NCI-H2029 treated with DMSO at 0.1 percent for 48 hours (cell line): ENCODE results near the gene NEBL.

ENCODE experiments used
- DNase-seq: peaks from one replicate; lab custom pipeline; 2025; lab: John Stamatoyannopoulos, UW

Gene NEBL

DNA sequence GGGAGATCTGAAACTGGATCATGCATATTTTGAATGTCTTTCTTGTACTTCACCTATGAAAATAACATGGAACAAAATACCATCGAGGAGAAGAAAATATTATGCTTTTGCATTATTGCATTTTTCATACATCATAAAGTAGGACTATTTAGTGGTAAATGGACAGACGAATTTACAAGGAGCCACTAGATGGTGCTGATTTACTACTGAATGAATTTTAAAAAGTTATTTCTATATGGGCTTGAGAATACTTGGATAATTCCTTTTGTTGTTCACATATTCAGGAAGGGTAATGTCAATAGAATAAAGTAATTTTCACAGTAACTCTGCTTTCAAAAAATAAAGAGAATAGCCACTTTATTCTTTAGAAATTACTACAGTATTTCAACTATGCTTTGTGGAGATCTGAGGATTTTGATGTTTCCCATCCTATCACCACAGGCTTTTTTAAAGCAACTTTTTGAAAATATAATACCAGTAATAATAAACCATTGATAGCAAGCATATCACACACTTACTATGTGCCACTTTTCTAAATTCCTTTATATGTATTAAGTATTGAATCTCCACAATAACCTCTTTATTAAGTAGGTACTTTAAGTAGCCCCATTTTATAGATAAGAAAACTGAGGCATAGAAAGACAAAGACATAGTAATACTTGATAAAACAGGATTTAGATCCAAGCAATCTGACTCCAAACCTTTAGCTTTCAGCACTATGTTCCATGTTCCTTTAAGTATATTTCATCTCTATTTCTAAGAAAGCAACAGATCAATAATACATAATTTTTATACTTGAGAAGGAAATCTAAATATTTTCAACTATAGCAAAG lies 38.6 kb downstream of the NEBL start:
- DNase-seq, result peak; percentile 4

DNA sequence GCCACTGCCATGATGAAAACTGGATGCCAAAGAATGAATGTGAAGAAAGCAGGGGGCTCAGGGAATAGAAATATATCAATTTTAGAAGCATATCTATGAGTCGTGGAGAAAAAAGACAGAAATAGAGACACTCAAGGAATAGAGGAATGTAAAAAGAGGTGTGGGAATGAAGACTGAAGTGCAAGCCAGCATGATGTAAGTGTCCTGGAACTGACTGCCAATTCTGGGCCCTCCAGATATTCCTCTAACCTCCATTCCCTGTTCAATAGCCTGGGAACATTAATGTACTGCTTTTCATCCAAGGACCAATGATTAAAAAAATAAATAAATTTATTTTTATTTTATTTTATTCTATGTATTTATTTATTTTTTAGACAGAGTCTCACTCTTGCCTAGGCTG lies 40.6 kb downstream of the NEBL start:
- DNase-seq, result no peak

- no peak for DNase-seq
Observed at GRCh38 chr10:20855398-20856038, 41.6 kb downstream of the NEBL start.

GRCh38 chr10:20853276-20853675 lies 43.8 kb downstream of the NEBL start:
- no peak for DNase-seq

DNA sequence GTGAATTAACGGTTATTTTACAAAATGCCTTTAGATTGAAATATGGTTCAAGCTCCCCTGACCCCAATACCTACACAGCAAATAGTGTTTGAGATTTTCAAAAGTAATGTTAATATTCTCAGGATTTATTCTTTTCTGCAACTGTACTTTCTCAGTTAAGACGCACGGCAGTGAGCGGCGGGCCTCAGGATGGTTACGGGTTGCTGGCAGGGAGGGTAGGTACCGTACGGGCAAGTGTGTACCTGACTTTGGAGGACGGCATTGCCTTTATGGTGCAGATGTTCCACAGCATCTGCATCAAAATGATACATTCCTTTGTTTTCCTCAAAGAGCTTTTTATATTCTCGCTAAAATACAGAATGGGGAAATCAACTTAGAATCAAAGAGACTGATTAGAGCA lies 44.8 kb downstream of the NEBL start:
- no peak for DNase-seq

DNA sequence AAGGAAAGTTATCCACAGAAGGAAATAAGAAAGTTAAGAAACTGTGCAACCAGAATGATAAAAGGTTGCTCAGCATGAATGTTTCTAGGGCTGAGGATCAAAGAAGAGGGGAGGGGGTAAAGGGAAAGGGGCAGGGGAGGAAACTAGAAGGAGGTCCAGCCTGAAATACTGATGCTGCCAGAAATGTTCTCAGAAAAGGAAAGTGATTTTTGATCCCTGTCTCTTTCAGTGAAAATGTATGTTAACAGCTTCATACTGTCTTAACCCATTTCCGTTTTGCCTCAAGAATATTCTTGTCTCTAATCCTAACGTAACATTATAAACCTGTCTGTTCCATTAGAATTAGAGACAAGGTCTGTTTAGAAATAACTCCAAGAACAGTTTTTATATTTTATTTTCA lies 49.6 kb downstream of the NEBL start:
- DNase-seq, result no peak

GRCh38 chr10:20846263-20846662 lies 50.8 kb downstream of the NEBL start:
- no peak for DNase-seq

- no peak for DNase-seq
Observed at GRCh38 chr10:20841419-20841818, 55.7 kb downstream of the NEBL start.

GRCh38 chr10:20839910-20840309 lies 57.2 kb downstream of the NEBL start:
- no peak for DNase-seq

GRCh38 chr10:20839141-20839540 lies 58.0 kb downstream of the NEBL start:
- no peak for DNase-seq

GRCh38 chr10:20836401-20836800 lies 60.7 kb downstream of the NEBL start:
- DNase-seq, result no peak

- DNase-seq, result no peak
Observed at GRCh38 chr10:20835335-20835734, 61.8 kb downstream of the NEBL start.

DNA sequence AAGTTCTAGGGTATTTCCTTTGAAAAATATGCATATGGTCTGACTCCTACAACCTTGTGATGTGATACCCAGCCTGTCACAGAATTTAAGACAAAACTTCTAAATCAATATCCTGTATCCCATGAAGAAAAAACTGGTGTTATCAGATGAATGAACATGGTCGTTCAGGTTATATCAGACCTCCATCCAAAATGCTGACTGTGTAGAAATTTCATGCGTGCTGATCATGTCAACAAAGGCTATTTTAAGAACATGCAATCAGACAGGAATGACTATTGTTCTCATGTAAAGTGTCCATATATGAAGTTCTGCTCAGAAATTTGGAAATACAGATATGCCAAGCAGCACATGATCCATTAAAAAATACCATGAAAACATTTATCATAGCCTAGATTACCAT lies 62.3 kb downstream of the NEBL start:
- DNase-seq, result no peak

- no peak for DNase-seq
Observed at GRCh38 chr10:20822825-20823224, 74.3 kb downstream of the NEBL start.

DNA sequence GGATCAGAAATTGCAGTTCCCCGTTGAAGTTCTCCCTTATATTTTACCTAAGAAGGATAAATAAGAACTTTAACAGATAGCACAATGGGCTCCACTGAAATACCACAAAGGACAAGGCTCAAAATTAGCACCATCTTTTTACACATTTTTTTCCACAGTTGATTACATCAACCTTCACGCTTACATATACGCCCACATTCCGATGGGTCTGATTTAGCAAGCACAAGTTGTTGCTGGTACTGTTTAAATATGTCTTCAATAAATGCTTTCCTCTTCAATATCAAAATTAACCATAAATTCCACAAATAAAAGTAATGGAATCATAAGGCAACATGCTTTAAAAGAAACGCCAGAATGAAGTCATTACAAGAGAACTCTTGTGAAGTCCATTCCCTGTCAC lies 79.5 kb downstream of the NEBL start:
- DNase-seq, result no peak

DNA sequence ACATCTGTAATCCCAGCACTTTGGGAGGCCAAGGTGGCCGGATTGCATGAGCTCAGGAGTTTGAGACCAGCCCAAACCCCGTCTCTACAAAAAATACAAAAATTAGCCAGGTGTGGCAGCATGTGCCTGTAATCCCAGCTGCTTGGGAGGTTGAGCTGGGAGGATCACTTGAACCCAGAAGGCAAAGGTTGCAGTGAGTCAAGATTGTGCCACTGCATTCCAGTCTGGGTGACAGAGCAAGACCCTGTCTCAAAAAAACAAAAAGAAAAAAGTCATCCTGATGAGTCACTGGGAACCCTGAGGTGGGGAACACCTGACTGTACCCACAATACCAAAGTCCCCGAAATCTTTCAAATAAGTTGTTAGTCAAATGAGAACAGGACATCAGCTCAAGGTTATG lies 80.0 kb downstream of the NEBL start:
- DNase-seq, result no peak

DNA sequence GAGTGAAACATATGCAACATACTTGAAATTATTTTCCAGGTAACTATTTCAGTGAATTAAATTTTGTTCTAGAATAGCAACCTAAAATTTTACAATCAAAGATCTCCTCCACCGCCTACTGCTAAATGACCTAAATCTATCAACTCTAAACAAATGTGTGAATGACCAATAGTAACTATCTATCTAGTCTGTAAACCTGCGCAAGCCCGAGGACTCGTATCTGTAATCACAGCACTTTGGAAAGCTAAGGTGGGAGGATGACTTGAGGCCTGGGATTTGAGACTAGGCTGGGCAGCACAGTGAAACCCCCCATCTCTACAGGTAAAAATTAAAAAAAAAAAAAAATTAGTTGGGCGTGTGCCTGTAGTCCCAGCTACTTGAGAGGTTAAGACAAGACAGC lies 83.0 kb downstream of the NEBL start:
- no peak for DNase-seq

DNA sequence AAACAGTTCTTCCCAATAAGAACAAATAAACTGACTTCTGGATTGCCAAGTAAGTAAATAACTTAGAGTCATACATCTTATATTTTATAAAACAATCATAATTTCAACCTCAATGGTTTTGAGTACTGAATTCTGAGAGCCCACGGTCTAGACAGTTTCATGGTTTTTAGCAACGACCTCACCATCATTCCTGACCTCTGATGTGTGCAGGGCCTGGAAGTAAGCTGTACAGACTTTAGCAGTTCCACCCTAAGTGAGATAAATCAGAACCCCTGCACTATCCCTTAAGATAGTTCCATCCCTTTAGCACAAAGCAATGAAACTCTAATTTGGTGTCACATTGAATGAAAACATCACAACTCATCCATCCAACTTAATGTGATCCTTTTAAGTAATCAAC lies 86.0 kb downstream of the NEBL start:
- DNase-seq, result no peak

- DNase-seq, result no peak
Observed at GRCh38 chr10:20809631-20810030, 87.5 kb downstream of the NEBL start.

DNA sequence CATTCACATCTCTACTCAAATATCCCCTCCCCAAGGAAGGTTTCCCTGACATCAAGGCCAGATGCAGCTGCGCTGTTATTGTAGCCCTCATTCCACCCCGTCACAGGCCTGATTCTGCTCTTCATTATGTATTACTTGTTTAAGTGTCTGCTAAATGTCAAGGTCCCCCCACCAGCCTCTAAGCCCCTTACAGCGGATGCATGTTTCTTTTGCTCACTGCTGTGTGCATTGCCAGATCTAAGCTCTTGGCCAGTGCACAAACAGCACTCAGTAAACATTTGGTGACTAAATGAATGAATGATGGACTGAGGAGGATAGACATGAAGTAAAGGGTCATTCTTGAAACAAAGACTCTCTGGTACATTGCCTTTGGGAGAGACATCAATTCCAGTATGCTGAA lies 90.6 kb downstream of the NEBL start:
- no peak for DNase-seq

DNA sequence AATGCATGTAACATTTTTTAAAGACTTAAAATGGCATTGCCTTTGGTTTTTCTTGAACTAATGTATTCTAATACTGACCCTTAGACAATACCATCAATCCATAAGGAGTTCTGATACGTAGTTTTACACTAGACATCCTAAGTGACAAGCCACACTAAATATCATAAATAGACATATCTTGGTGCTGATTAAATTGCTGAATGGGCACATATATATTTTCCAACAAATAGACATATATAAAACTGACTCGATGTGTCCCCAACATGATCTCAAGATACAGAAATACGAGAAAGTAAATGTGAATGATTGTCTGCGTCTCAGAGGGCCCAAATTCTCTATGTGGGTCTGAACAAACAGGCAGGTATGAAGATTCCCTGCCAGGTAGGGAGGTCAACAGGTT lies 99.8 kb downstream of the NEBL start:
- DNase-seq, result no peak

DNA sequence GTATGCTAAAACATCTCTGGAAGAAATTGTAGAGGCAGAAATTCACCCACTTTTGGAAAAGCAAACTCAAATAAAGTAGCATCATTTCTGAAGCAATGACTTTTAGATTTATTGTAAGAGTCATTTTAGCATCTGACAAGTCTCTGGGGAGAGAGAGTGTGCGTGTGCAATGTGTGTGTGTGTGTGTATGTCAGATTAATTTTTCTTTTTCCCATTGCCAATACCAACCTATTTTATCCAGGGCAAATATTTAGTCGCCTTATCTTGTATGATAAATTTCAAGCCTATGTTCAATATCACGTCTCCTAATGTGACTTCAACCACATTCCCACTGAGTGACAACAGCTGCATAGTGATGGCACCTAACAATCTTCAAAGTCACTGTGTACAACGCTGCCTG lies 101.7 kb downstream of the NEBL start:
- no peak for DNase-seq

DNA sequence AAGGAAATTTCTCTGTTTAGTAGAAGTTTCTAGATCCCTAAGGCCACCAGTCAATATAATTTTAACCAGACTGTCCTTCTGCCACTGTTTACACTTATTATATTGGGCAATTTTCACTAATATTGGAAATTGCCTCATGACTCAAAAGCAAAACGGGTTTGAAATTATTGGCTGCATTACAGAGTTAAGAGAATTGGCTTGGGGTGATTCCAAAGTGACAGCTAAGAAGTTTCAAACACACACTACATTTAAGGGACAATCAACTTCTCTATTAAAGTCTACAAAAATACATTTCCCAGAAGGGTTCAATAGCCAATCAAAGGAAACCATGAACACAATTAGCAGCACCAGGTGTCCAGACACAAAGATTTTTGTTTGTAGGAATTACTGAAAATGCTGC lies 111.9 kb downstream of the NEBL start:
- no peak for DNase-seq
